CD14-positive monocyte (primary cell): ENCODE measurements around the gene PCBP3. TPM values are rescaled to one million over a fixed set of nuclear protein-coding genes. Genes with fewer than 3 reads are reported as not detected.

ENCODE experiments used
- DNase-seq, 3 donors: peaks; one replicate each; pipeline ENCODE4 v3.0.0-alpha.2; 2011 to 2022
- H2AFZ ChIP-seq: 2 replicates; pipeline ENCODE4 v1.6.0; 2012; ENCODE audit warnings: mild to moderate bottlenecking, low read depth, low read length, inconsistent platforms; ENCODE audit not compliant: insufficient read depth, poor library complexity, severe bottlenecking
- H3K27ac ChIP-seq, 2 donors: 1 replicate in 1 of 2; 2 replicates in 1 of 2; pipeline ENCODE4 v1.5.1; 2012 to 2013; ENCODE audit warnings: low read length in 2 of 2, control low read depth in 1 of 2, inconsistent platforms in 1 of 2, low read depth in 1 of 2, mild to moderate bottlenecking in 1 of 2
- H3K27me3 ChIP-seq, 2 donors: one replicate each; pipeline versions ENCODE4 v1.6.0 to v1.6.1; 2011 to 2013; ENCODE audit warnings: low read length in 2 of 2; ENCODE audit not compliant: control insufficient read depth in 2 of 2, insufficient read depth in 2 of 2
- H3K36me3 ChIP-seq, 2 donors: replicated peaks in 1 of 2; 1 replicate in 1 of 2; 2 replicates in 1 of 2; pipeline versions ENCODE4 v1.5.1 to v1.6.1; 2012 to 2013; ENCODE audit warnings: low read length in 2 of 2, control low read depth in 1 of 2, inconsistent platforms in 1 of 2, mild to moderate bottlenecking in 1 of 2; ENCODE audit not compliant: insufficient read depth in 2 of 2, control insufficient read depth in 1 of 2
- H3K4me1 ChIP-seq, 2 donors: 1 replicate in 1 of 2; 2 replicates in 1 of 2; pipeline versions ENCODE4 v1.5.1 to v1.6.1; 2012 to 2013; ENCODE audit warnings: low read length in 2 of 2, control low read depth in 1 of 2, inconsistent platforms in 1 of 2, mild to moderate bottlenecking in 1 of 2, moderate library complexity in 1 of 2; ENCODE audit not compliant: insufficient read depth in 2 of 2, control insufficient read depth in 1 of 2
- H3K4me2 ChIP-seq: replicated peaks from 2 replicates; pipeline ENCODE3; 2012; ENCODE audit warnings: low read length, moderate library complexity, mild to moderate bottlenecking; ENCODE audit not compliant: poor library complexity, severe bottlenecking; ENCODE audit errors: extremely low read depth
- H3K4me3 ChIP-seq, 3 experiments: fragments of 200-600 bp in 1 of 3; sonication (generic) in 1 of 3; replicated peaks in 1 of 3; 1 replicate in 2 of 3; 2 replicates in 1 of 3; pipeline ENCODE4 v1.5.1; 2011 to 2013; ENCODE audit warnings: low read length in 3 of 3, mild to moderate bottlenecking in 3 of 3, control low read depth in 2 of 3, low read depth in 2 of 3, inconsistent platforms in 1 of 3, moderate library complexity in 1 of 3
- H3K79me2 ChIP-seq: 2 replicates; pipeline ENCODE4 v1.6.0; 2012; ENCODE audit warnings: mild to moderate bottlenecking, control low read depth, inconsistent platforms, low read length, moderate library complexity; ENCODE audit not compliant: insufficient read depth
- H3K9ac ChIP-seq: 2 replicates; pipeline ENCODE4 v1.6.0; 2017; ENCODE audit warnings: low read length, mild to moderate bottlenecking; ENCODE audit not compliant: insufficient read depth, poor library complexity, severe bottlenecking
- H3K9me3 ChIP-seq, 2 donors: replicated peaks in 1 of 2; 1 replicate in 1 of 2; 2 replicates in 1 of 2; pipeline versions ENCODE4 v1.5.1 to v1.6.1; 2012 to 2013; ENCODE audit warnings: low read length in 2 of 2, control low read depth in 1 of 2; ENCODE audit not compliant: control insufficient read depth in 1 of 2, insufficient read depth in 1 of 2
- H4K20me1 ChIP-seq: 2 replicates; pipeline ENCODE4 v1.6.0; 2012; ENCODE audit warnings: mild to moderate bottlenecking, low read length, control low read depth, moderate library complexity; ENCODE audit not compliant: insufficient read depth
- H3K27ac Mint-ChIP-seq, 7 donors: one replicate each; pipeline ENCODE4 v1.8.0; 2020; ENCODE audit warnings: mild to moderate bottlenecking in 7 of 7, mixed read lengths in 7 of 7, moderate library complexity in 6 of 7, inconsistent platforms in 2 of 7
- H3K27me3 Mint-ChIP-seq, 3 donors: one replicate each; pipeline ENCODE4 v1.8.0; 2021 to 2022; ENCODE audit warnings: low read depth in 3 of 3, mild to moderate bottlenecking in 3 of 3, mixed read lengths in 3 of 3, moderate library complexity in 3 of 3, inconsistent platforms in 1 of 3
- H3K36me3 Mint-ChIP-seq, 2 donors: one replicate each; pipeline ENCODE4 v1.8.0; 2020; ENCODE audit warnings: mixed read lengths in 2 of 2, inconsistent platforms in 1 of 2, mild to moderate bottlenecking in 1 of 2
- H3K4me1 Mint-ChIP-seq: one replicate; pipeline ENCODE4 v1.8.0; 2020; ENCODE audit warnings: mild to moderate bottlenecking, mixed read lengths
- H3K4me3 Mint-ChIP-seq, 2 donors: one replicate each; pipeline ENCODE4 v1.8.0; 2020; ENCODE audit warnings: mild to moderate bottlenecking in 2 of 2, mixed read lengths in 2 of 2, moderate library complexity in 1 of 2
- H3K9me3 Mint-ChIP-seq, 7 donors: one replicate each; pipeline ENCODE4 v1.8.0; 2020 to 2022; ENCODE audit warnings: mixed read lengths in 7 of 7, mild to moderate bottlenecking in 6 of 7, moderate library complexity in 6 of 7, inconsistent platforms in 2 of 7
- CTCF ChIP-seq: fragments of 200-600 bp; IDR thresholded peaks from one replicate; pipeline ENCODE4 v1.8.0; 2022; ENCODE audit warnings: antibody characterized with exemption, mild to moderate bottlenecking
- WGBS: methylation state at CpG from one replicate; pipeline ENCODE4 v1.1.5; 2013; ENCODE audit warnings: missing lambda C conversion rate; ENCODE audit not compliant: insufficient coverage; 5-methylcytosine and 5-hydroxymethylcytosine counted together
- intact Hi-C, 2 donors: fragments of 100-400 bp; cut with micrococcal nuclease; formaldehyde crosslinking; loops; one replicate each; pipeline versions ENCODE4 v1.15.0 to v1.15.1; 2023
- polyA plus RNA-seq, 3 donors: library from polyadenylated mRNA; depleted of rRNA in 1 of 3; unstranded in 2 of 3; stranded (reverse) in 1 of 3; fragments of 300-500 nt in 2 of 3; fragments of >200 nt in 1 of 3; fragmentation: Illumina TruSeq in 2 of 3; gene quantifications; 1 replicate in 2 of 3; 2 replicates in 1 of 3; pipeline ENCODE4 v1.2.3, GENCODE V29; 2012 to 2021

The PCBP3 gene
- polyA plus RNA-seq, 3 donors: 0.34 to 0.49 TPM; not detected in 1

- intact Hi-C loops: no loop called here
- Histone ChIP-seq H3K9ac (no peak overlapping the region), H3K27me3 (no peaks in the 10 kb centered on the region), H3K4me1 (no peaks in the 10 kb centered on the region), H3K27ac (no peak overlapping the region), H3K79me2 (no peaks in the 10 kb centered on the region), H3K4me2 (no peak overlapping the region), H4K20me1 (no peaks in the 10 kb centered on the region), H2AFZ (no peak overlapping the region), H3K36me3 (no peaks in the 10 kb centered on the region), H3K9me3 (peaks cover 3 to 20% of the 10 kb centered on the region in 2 donors), H3K4me3 (no peak overlapping the region)
- WGBS: 86% methylated on average over 1 of the region's 1 CpG
- Mint-ChIP-seq H3K4me3 (no peak overlapping the region), H3K4me1 (no peaks in the 10 kb centered on the region), H3K9me3 (peaks cover 10 to 33% (median 21%) of the 10 kb centered on the region in 7 donors), H3K36me3 (no peaks in the 10 kb centered on the region), H3K27me3 (peaks cover 7 to 15% (median 10%) of the 10 kb centered on the region in 3 donors), H3K27ac (no peak overlapping the region)
- no peak for TF ChIP-seq CTCF
- DNase-seq: no peak
These were observed 321.1 kb downstream of the PCBP3 start for GRCh38 chr21:45964649-45965048.

- intact Hi-C loops: no loop called here
- Histone ChIP-seq H3K4me3 (no peak overlapping the region), H3K4me1 (no peaks in the 10 kb centered on the region), H3K27ac (no peak overlapping the region), H2AFZ (no peak overlapping the region), H3K9me3 (peaks cover 3 to 15% of the 10 kb centered on the region in 2 donors), H4K20me1 (no peaks in the 10 kb centered on the region), H3K36me3 (no peaks in the 10 kb centered on the region), H3K79me2 (no peaks in the 10 kb centered on the region), H3K9ac (no peak overlapping the region), H3K4me2 (no peak overlapping the region), H3K27me3 (peaks cover 0 to 1% of the 10 kb centered on the region in 2 donors)
- 80% methylated on average over 2 of the region's 4 CpGs for WGBS
- no peak for TF ChIP-seq CTCF
- H3K27me3 Mint-ChIP-seq: peaks cover 10 to 12% (median 10%) of the 10 kb centered on the region in 3 donors
- H3K4me1 Mint-ChIP-seq: no peaks in the 10 kb centered on the region
- DNase-seq: no peak
- H3K27ac Mint-ChIP-seq: no peak overlapping the region
- H3K9me3 Mint-ChIP-seq: peaks cover 7 to 33% (median 18%) of the 10 kb centered on the region in 7 donors
- H3K4me3 Mint-ChIP-seq: no peak overlapping the region
- no peaks in the 10 kb centered on the region for H3K36me3 Mint-ChIP-seq
These were observed 321.7 kb downstream of the PCBP3 start for GRCh38 chr21:45965084-45965809.
